ENCODE measurements around the gene PCID2. TPM values are rescaled to one million over a fixed set of nuclear protein-coding genes. Genes with fewer than 3 reads are reported as not detected.

The PCID2 gene
- total and polyA plus RNA-seq, 2 of the 13 experiments (the other 11 are each of a cell fraction or from before 2014, with no cell fraction given) = 65.0 to 111 TPM

GRCh38 chr13:113161433-113161832, 47.0 kb downstream of the PCID2 start:
- in situ Hi-C loops (cut with HindIII; ENCODE audit: extremely low pct_ligation_motif_present, low pct_unique_long_range_greater_than_20kb) = no loop called here
- Histone ChIP-seq H3K27me3 (ENCODE audit: control insufficient read depth in 1 of 2, insufficient read depth in 2 of 2, low read length in 2 of 2) (no peaks in the 10 kb centered on the region), H3K4me2 (ENCODE audit: low read depth, low read length) (no peak overlapping the region), H3K9ac (ENCODE audit: insufficient read depth, low read depth, low read length) (no peak overlapping the region), H4K20me1 (ENCODE audit: insufficient read depth, low read length) (no peaks in the 10 kb centered on the region), H3K9me3 (ENCODE audit: low read length) (no peaks in the 10 kb centered on the region), H3K27ac (ENCODE audit: extremely low read length, insufficient read depth, low read length) (no peak overlapping the region), H3K79me2 (ENCODE audit: insufficient read depth, low read length) (no peaks in the 10 kb centered on the region), H3K4me3 (replicated peaks in 1 of 3; ENCODE audit: insufficient read depth in 1 of 3, low read depth in 2 of 3, low read length in 3 of 3) (no peak overlapping the region), H3K36me3 (replicated peaks in 1 of 2; ENCODE audit: control insufficient read depth in 1 of 2, insufficient read depth in 2 of 2, low read length in 2 of 2) (no peaks in the 10 kb centered on the region), H2AFZ (ENCODE audit: low read length) (no peak overlapping the region), H3K4me1 (ENCODE audit: insufficient read depth, low read length) (peaks cover 39% of the 10 kb centered on the region)
- DNase-seq (ENCODE audit: low spot score) (no peak), FAIRE-seq (no peak), ATAC-seq (no peak)
- intact Hi-C loops (cut with micrococcal nuclease; ENCODE audit: unreplicated experiment) = no loop called here
- ChIA-PET POLR2A (interaction anchor here (1.1 kb wide), 1 partner anchor 8 kb away, joined by 3 read pairs; no protein-coding TSS in a partner anchor), CTCF (ENCODE audit: low intra/inter-chr PET ratio, low total read pairs) (no interaction called here)
- 85% methylated on average over 16 of the region's 16 CpGs for WGBS (ENCODE audit: low lambda C conversion rate)
- no TSS peak for BruUV-seq (replicated peaks)
- TF ChIP-seq GATA4 (IDR thresholded peaks at IDR 0.05; ENCODE audit: borderline replicate concordance, low read depth) (no peak), ZBTB33 (CRISPR knock-in tag; IDR thresholded peaks at IDR 0.05) (peak; percentile 75)

GRCh38 chr13:113160983-113161382, 47.5 kb downstream of the PCID2 start:
- BruUV-seq (replicated peaks) = no TSS peak
- CTCF ChIA-PET (ENCODE audit: low intra/inter-chr PET ratio, low total read pairs) = no interaction called here
- FAIRE-seq = no peak
- no peak for TF ChIP-seq SSRP1 (CRISPR knock-in tag; IDR thresholded peaks at IDR 0.05)
- no peak for TF ChIP-seq ZKSCAN8 (CRISPR knock-in tag; IDR thresholded peaks at IDR 0.05; ENCODE audit: borderline replicate concordance)
- no peak for TF ChIP-seq HNF4G (IDR thresholded peaks at IDR 0.05; ENCODE audit: borderline replicate concordance, low read depth, low read length)
- no peak for TF ChIP-seq HNF4G (CRISPR knock-in tag; IDR thresholded peaks at IDR 0.05; ENCODE audit: borderline replicate concordance, low read depth)
- no peak for TF ChIP-seq KLF12 (CRISPR knock-in tag; IDR thresholded peaks at IDR 0.05; ENCODE audit: borderline replicate concordance)
- no peak for TF ChIP-seq ELF4 (CRISPR knock-in tag; IDR thresholded peaks at IDR 0.05; ENCODE audit: borderline replicate concordance)
- TF ChIP-seq ZNF501 (CRISPR knock-in tag; IDR thresholded peaks at IDR 0.05) = no peak
- Histone ChIP-seq H3K4me2 (ENCODE audit: low read depth, low read length) (no peak overlapping the region), H3K36me3 (replicated peaks in 1 of 2; ENCODE audit: control insufficient read depth in 1 of 2, insufficient read depth in 2 of 2, low read length in 2 of 2) (no peaks in the 10 kb centered on the region), H3K79me2 (ENCODE audit: insufficient read depth, low read length) (no peaks in the 10 kb centered on the region), H3K27me3 (ENCODE audit: control insufficient read depth in 1 of 2, insufficient read depth in 2 of 2, low read length in 2 of 2) (no peaks in the 10 kb centered on the region), H3K4me1 (ENCODE audit: insufficient read depth, low read length) (peaks cover 44% of the 10 kb centered on the region), H3K27ac (ENCODE audit: extremely low read length, insufficient read depth, low read length) (no peak overlapping the region), H4K20me1 (ENCODE audit: insufficient read depth, low read length) (no peaks in the 10 kb centered on the region), H3K9me3 (ENCODE audit: low read length) (0 out of 2 replicates have a peak, but pooled peaks cover under 1% of the 10 kb centered on the region), H2AFZ (ENCODE audit: low read length) (no peak overlapping the region), H3K4me3 (replicated peaks in 1 of 3; ENCODE audit: insufficient read depth in 1 of 3, low read depth in 2 of 3, low read length in 3 of 3) (no peak overlapping the region), H3K9ac (ENCODE audit: insufficient read depth, low read depth, low read length) (no peak overlapping the region)
- no peak for DNase-seq (ENCODE audit: low spot score)
- intact Hi-C loops (cut with micrococcal nuclease; ENCODE audit: unreplicated experiment) = no loop called here
- in situ Hi-C loops (cut with HindIII; ENCODE audit: extremely low pct_ligation_motif_present, low pct_unique_long_range_greater_than_20kb) = no loop called here
- no peak for ATAC-seq
- 96% methylated on average over 10 of the region's 12 CpGs for WGBS (ENCODE audit: low lambda C conversion rate)
- POLR2A ChIA-PET = interaction anchor here (1.1 kb wide), 1 partner anchor 9 kb away, joined by 3 read pairs; no protein-coding TSS in a partner anchor

Measured in HepG2 (cell line).